OCI-LY7 (cell line): ENCODE data around the gene ERP44.

ENCODE experiments used
- CTCF ChIP-seq: fragments of 200-600 bp; sonication (generic); conservative IDR thresholded peaks from 2 replicates; pipeline ENCODE4 v1.5.1; 2014; ENCODE audit warnings: mild to moderate bottlenecking, antibody characterized with exemption, low read length, moderate library complexity, mixed read lengths
- EZH2phosphoT487 ChIP-seq: fragments of 200-600 bp; sonication (generic); IDR thresholded peaks from 2 replicates; pipeline ENCODE4 v1.6.1; 2018; ENCODE audit warnings: low read depth, borderline replicate concordance, mild to moderate bottlenecking, mixed run types, antibody characterized with exemption, low read length, moderate library complexity, mixed read lengths

- TF ChIP-seq CTCF (no peak), EZH2phosphoT487 (no peak)
These were observed 32.3 kb downstream of the ERP44 start for GRCh38 chr9:100066539-100066938.
